Epidermal melanocyte (primary cell): ENCODE data around the gene FAM234B.
"Not testable (repeated sequence)": the region's sequence is repeated elsewhere in the genome, so short reads cannot be mapped to it uniquely, and the experiment has no call there.

ENCODE experiments used
- DNase-seq: peaks from one replicate; pipeline ENCODE4 v3.0.0; 2011; ENCODE audit warnings: low spot score; ENCODE audit not compliant: insufficient read length

FAM234B gene

GRCh38 chr12:13060581-13060980 lies 16.4 kb downstream of the FAM234B start:
- no peak for DNase-seq

- DNase-seq, result no peak
Observed at GRCh38 chr12:13061377-13061776, 17.2 kb downstream of the FAM234B start.

GRCh38 chr12:13062669-13063068 lies 18.5 kb downstream of the FAM234B start:
- DNase-seq, result no peak

- DNase-seq, result no peak
Observed at GRCh38 chr12:13066014-13066413, 21.8 kb downstream of the FAM234B start.

GRCh38 chr12:13066459-13066858 lies 22.3 kb downstream of the FAM234B start:
- DNase-seq, result no peak

GRCh38 chr12:13067322-13067721 lies 23.1 kb downstream of the FAM234B start:
- no peak for DNase-seq

GRCh38 chr12:13069380-13069779 lies 25.2 kb downstream of the FAM234B start:
- DNase-seq, result no peak

GRCh38 chr12:13071305-13072280 lies 27.4 kb downstream of the FAM234B start:
- DNase-seq, result no peak

- no peak for DNase-seq
Observed at GRCh38 chr12:13073173-13073572, 29.0 kb downstream of the FAM234B start.

- DNase-seq, result no peak
Observed at GRCh38 chr12:13074396-13075117, 30.4 kb downstream of the FAM234B start.

GRCh38 chr12:13075118-13075480 lies 30.9 kb downstream of the FAM234B start:
- DNase-seq, result no peak

- DNase-seq, result no peak
Observed at GRCh38 chr12:13075786-13076570, 31.8 kb downstream of the FAM234B start.

GRCh38 chr12:13079440-13079906 lies 35.3 kb downstream of the FAM234B start:
- DNase-seq, result no peak

GRCh38 chr12:13080266-13080665 lies 36.1 kb downstream of the FAM234B start:
- no peak for DNase-seq

GRCh38 chr12:13082861-13083260 lies 38.7 kb downstream of the FAM234B start:
- no peak for DNase-seq

GRCh38 chr12:13083638-13084037 lies 39.5 kb downstream of the FAM234B start:
- not testable (repeated sequence) for DNase-seq

GRCh38 chr12:13084898-13085640 lies 40.9 kb downstream of the FAM234B start:
- DNase-seq, result no peak

GRCh38 chr12:13085968-13086686 lies 41.9 kb downstream of the FAM234B start:
- DNase-seq, result no peak

GRCh38 chr12:13087766-13088165 lies 43.6 kb downstream of the FAM234B start:
- DNase-seq, result no peak

- DNase-seq, result no peak
Observed at GRCh38 chr12:13088496-13088895, 44.3 kb downstream of the FAM234B start.
